HG03354 (cell line): ENCODE data around the gene EDAR.

Source experiments
- ATAC-seq: cut with Tn5 transposase; IDR thresholded peaks from one replicate; pipeline ENCODE4 v1.9.1; 2021; ENCODE audit warnings: mild to moderate bottlenecking; ENCODE audit not compliant: unreplicated experiment, poor library complexity, severe bottlenecking

EDAR gene

DNA sequence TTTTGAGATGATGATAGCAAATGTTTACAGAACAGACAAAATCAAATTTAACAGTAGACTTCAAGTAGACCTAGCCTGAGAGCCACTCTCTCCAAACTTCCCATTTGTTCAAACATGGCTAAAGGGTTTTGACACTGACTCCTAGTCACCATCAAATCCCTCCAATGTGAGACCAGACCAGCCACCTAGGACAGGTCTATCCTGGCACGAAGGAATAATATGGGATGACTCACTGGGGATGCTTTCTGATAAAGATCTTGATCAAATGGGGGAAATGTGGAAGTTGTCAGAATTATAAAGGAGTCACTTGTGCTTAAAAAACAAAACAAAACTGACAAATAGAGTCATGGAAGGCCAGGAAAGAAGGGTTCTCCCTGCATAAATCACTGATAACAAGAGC lies 95.7 kb downstream of the EDAR start:
- ATAC-seq, result no peak

DNA sequence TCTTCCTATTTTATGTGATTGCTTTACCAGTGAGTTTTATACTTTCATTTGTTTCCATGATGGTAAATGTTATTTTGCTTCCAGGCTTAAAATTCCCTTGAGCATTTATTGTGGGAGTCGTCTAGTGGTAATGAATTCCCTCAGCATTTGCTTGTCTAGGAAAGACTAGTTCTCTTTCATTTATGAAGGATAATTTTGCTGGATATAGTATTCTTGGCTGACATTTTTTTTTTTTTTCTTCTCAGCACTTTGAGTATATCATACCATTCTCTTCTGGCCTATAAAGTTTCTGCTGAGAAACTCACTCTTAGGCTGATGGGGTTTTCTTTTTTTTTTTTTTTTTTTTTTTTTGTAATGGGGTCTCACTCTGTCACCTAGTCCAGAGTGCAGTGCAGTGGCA lies 99.1 kb downstream of the EDAR start:
- no peak for ATAC-seq

DNA sequence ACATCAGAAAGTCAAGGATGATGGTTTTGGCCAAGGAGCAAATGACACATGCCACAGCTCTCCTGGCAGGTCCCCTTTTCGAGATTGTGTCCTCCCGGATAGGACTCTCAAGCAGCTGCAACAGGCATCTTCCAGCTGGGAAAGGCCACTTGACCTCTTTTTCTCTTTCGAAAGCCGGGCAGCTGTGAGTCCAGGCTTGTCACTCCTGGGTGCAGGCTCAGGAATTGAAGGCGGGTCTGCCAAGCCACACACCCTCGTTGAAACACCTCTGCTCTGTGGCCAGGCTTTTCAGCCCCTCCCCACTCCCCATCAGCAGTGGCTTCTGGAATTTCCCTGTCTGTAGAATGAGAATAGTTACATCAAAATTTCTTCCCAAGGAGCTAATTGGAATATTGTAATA lies 104.4 kb downstream of the EDAR start:
- ATAC-seq, result no peak

DNA sequence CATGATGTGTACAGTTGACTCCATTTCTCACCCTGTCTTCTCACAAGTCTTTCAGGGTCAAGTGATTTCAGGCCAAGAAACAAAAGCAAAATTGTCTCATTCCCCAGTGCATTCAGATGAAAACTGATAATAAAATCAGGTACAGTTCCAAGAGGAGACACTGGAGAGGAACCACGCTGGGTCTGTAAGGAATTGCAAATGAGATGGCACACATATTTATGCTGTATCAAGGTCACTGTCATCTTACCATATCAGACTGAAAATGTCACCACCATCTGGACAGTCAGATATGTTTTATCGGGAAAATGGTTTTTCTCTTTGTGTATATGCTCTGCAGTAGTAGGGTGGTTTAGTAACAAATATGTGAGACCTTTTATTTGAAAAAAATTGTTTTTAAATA lies 110.7 kb downstream of the EDAR start:
- no peak for ATAC-seq

DNA sequence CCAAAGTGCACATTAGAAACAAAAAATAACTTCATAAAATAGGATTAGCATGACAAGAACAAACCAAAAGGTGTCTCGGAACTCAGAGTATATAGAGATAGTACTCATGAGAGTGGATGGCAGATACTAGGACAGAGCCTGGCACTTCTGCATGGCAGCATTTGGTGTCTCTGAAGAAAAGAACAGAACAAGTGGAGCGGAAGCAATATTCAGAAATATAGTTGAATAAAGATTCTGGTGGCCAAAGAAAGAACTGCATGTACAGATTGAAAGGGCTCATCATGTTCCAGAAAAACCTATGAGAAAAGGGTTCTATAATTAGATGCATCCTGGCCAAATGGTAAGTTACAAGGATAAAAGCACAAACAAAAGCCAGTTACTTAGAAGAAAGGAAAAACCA lies 111.5 kb downstream of the EDAR start:
- no peak for ATAC-seq

DNA sequence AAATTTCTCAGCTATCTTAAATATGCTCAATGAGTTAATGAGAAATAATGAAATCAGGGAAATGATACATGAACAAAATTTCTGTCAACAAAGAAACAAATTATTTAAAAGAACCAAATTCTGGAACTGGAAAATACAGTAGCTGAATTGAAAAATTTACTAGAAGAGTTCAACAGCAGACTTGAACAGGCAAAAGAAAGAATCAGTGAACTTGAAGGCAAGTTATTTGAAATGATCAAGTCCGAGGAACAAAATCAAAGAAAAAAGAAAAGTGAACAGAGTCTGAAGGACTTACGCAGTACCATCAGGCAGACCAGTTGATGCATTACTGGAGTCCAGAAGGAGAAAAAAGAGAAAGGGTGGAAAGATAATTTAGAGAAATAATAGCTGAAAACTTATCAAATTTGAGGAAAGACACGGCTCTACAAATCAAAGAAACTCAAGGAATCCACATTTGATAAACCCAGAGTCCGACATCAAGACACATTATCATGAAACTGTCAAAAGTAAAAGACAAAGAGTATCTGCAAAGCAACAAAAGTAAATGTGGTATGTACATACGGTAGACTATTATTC lies 118.9 kb downstream of the EDAR start:
- ATAC-seq, result no peak

DNA sequence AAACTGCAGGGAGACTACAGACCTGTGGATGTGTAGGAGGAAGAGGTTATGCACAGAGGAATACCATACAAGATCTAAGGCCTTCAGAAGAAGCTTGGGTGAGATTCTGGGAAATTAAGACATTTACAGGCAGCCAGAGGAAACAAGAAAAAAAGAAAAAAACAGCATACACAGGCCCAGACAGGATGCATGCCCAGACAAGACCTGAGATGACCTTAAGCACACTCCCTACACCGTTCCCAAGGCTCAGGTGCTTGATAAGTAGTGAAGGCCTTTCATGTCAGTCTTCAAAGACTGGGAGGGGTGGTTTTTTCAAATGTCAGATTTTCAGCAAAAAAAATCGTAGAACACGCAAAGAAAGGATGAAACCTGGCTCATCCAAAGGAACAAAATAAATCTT lies 119.5 kb downstream of the EDAR start:
- no peak for ATAC-seq

DNA sequence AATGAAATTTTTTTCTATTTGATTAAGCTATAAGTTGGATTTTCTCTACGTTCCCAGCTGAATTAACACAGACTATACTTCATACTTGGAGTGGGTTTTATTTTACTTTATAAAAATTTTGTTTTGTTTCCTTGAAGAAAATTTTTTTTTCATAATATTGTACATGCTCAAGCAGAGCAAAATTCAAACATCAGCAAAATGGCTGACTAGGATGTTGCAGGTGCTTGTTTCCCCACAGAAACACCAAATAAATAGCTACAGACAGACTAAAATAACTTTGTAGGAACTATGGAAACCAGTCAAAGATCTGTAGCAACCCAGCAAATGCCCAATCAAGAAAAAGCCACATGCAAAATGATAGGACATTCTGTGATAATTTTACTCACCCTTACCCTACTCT lies 120.1 kb downstream of the EDAR start:
- ATAC-seq, result no peak

DNA sequence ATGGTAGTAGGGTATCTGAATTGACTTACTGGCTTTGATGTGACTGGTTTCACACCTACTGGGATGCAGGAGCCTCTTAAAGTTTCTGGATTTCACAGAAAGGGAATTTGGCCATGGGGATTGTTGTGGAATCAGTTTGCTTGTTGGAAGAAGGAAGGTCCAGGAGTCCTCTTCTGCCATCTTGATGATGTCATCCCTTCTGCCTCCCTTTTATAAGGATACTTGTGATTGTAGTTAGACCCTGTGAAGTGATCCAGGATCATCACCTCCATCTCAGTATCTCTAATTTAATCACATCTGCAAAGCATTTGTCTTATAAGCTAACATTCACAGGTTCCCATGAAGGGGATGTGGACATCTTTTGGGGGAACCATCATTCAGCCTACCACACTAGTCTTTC lies 123.0 kb downstream of the EDAR start:
- no peak for ATAC-seq

DNA sequence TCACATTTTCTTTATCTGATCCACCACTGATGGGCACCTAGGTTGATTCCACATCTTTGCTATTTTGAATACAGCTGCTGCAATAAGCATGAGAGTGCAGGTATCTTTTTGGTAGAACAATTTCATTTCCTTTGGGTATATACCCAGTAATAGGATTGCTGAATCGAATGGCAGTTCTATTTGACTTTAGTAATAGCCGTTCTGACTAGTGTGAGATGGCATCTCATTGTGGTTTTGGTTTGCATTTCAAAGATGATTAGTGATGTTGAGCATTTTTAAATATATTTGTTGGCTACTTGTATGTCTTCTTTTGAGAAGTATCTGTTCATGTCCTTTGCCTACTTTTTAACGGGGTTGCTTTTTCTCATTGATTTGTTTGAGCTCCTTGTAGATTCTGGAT lies 130.1 kb downstream of the EDAR start:
- no peak for ATAC-seq

DNA sequence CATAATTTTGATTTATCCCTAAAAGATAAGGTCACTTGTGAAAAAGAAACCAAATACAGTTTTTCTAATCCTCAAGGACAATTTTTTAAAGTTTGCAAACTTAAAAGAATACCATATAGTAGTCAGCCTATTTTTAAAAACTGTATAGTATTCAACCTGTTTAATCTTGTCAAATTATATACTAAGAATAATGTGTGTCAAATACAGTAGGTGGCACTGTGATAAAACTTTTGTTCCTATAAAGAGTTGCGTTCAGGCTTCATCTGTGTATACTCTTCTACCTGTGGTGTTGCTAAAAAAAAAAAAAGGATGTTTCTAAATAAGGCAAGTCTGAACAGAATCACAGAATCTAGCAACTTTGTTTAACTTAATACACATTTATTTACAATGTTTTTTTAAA lies 133.8 kb downstream of the EDAR start:
- no peak for ATAC-seq

DNA sequence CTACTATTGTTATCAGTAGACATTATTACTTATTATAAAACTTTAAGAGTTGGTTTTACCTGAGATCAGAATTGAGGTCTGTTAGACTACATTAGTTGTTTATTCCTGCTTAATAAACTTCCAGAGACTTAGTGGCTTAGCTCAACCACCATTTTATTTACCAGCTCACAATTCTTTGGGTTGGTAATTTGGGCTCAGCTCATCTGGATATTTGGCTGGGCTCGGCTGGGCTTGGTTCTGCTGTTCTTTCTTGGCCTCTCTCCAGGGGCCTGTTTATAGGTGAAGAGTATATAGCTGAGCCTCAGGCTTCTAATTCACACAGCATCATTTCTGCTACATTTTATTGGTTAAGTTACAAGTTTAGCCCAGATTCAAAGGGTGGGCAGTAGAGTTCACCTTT lies 134.5 kb downstream of the EDAR start:
- ATAC-seq, result no peak

DNA sequence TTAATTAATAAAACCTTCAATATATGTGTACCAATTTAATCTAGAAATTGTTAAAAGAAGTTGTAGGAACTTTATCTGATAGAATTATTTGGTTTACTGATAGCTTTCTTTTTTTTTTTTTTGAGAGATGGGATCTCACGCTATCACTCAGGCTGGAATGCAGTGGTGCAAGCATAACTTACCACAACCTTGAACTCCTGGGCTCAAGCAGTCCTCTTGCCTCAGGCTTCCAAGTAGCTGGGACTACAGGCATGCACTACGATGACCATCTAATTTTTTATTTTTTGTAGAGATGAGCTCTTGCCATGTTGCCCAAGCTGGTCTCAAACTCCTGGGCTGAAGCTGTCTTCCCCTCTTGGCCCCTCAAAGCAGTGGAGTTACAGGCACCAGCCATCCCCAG lies 135.6 kb downstream of the EDAR start:
- ATAC-seq, result no peak

DNA sequence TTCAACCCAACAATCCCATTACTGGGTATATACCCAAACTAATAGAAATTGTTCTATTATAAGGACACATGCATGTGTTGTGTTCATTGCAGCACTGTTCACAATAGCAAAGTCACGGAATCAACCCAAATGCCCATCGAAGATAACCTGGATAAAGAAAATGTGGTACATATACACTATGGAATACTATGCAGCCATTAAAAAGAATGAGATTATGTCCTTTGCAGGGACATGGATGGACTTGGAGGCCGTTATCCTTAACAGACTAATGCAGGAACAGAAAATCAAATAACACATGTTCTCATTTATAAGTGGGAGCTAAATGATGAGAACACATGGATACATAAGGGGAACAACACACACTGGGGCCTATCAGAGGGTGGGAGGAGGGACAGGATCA lies 136.6 kb downstream of the EDAR start:
- ATAC-seq, result no peak

DNA sequence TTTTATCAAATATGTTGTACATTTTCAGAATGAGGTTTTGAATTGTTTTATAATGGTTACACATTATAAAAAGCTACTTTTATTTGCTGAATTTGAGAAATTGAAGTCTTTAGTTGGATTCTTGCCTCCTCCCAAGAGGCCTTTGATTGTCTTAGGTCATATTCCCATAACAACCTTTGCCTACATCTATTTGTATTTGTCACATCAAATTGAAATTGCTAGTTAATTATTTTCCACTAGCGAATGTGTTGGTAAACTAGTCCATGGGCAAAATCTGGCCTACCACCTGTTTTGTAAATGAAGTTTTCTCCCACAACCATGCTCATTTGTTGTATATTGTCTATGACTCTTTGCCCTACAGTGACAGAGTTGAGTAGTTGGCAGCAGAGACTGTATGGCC lies 142.0 kb downstream of the EDAR start:
- ATAC-seq, result no peak

DNA sequence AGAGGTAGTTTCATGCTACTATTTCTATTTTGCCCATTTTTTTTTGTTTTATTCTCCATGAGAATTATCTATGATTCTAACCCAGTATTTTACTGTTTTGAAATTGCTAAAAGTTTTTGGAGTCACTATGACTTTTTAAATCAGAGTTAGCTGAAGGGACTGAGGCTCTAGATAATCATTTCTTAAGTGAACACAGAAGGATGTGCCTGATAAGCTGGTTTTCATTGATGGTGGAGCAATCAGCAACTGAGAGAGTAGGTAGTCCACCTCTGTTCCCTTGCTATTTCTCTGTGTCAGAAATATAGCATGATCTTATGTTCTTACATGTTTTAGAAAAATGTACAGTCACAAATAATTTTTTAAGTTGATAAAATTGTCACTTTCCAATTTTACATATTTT lies 143.1 kb downstream of the EDAR start:
- ATAC-seq, result no peak
